H1 (cell line): Measurements from ENCODE around the gene CTBP2. TPM values are rescaled to one million over a fixed set of nuclear protein-coding genes. Genes with fewer than 3 reads are reported as not detected.

Experiments used
- CREB1 ChIP-seq: IDR thresholded peaks from 2 replicates; pipeline ENCODE4 v1.6.1; 2012; ENCODE audit warnings: inconsistent platforms
- polyA plus RNA-seq, 7 experiments: library from polyadenylated mRNA; depleted of rRNA in 3 of 7; stranded (reverse) in 5 of 7; unstranded in 2 of 7; fragments of >200 nt in 5 of 7; fragments of 200-250 nt in 2 of 7; gene quantifications; 1 replicate in 5 of 7; 2 replicates in 1 of 7; 4 replicates in 1 of 7; pipeline versions ENCODE4 v1.2.1 to v1.2.3, GENCODE V29; 2011 to 2013; ENCODE audit warnings: missing spikeins in 2 of 7, mixed read lengths in 2 of 7
- total RNA-seq: library from RNA; stranded (reverse); fragmentation: NEBNext Ultra II Directional; extraction: Animal tissue kit (Norgen Biotek cat#: 25700); gene quantifications from 2 replicates; pipeline ENCODE4 v1.2.1, GENCODE V29; 2021
- TF ChIP-seq, protein P1 (sequence below): fragments of 300-600 bp; sonication (generic); IDR thresholded peaks from 2 replicates; pipeline ENCODE4 v1.7.1; 2012; ENCODE audit warnings: low read length, moderate library complexity, mild to moderate bottlenecking, inconsistent platforms; ENCODE audit not compliant: insufficient replicate concordance

The CTBP2 gene
- total and polyA plus RNA-seq, 2 of the 8 experiments (the other 6 are each of a cell fraction or from before 2014, with no cell fraction given): 208 to 221 TPM

GRCh38 chr10:125169279-125169678, 8.9 kb upstream of the CTBP2 start (continued):
- TF ChIP-seq, protein P1, sequence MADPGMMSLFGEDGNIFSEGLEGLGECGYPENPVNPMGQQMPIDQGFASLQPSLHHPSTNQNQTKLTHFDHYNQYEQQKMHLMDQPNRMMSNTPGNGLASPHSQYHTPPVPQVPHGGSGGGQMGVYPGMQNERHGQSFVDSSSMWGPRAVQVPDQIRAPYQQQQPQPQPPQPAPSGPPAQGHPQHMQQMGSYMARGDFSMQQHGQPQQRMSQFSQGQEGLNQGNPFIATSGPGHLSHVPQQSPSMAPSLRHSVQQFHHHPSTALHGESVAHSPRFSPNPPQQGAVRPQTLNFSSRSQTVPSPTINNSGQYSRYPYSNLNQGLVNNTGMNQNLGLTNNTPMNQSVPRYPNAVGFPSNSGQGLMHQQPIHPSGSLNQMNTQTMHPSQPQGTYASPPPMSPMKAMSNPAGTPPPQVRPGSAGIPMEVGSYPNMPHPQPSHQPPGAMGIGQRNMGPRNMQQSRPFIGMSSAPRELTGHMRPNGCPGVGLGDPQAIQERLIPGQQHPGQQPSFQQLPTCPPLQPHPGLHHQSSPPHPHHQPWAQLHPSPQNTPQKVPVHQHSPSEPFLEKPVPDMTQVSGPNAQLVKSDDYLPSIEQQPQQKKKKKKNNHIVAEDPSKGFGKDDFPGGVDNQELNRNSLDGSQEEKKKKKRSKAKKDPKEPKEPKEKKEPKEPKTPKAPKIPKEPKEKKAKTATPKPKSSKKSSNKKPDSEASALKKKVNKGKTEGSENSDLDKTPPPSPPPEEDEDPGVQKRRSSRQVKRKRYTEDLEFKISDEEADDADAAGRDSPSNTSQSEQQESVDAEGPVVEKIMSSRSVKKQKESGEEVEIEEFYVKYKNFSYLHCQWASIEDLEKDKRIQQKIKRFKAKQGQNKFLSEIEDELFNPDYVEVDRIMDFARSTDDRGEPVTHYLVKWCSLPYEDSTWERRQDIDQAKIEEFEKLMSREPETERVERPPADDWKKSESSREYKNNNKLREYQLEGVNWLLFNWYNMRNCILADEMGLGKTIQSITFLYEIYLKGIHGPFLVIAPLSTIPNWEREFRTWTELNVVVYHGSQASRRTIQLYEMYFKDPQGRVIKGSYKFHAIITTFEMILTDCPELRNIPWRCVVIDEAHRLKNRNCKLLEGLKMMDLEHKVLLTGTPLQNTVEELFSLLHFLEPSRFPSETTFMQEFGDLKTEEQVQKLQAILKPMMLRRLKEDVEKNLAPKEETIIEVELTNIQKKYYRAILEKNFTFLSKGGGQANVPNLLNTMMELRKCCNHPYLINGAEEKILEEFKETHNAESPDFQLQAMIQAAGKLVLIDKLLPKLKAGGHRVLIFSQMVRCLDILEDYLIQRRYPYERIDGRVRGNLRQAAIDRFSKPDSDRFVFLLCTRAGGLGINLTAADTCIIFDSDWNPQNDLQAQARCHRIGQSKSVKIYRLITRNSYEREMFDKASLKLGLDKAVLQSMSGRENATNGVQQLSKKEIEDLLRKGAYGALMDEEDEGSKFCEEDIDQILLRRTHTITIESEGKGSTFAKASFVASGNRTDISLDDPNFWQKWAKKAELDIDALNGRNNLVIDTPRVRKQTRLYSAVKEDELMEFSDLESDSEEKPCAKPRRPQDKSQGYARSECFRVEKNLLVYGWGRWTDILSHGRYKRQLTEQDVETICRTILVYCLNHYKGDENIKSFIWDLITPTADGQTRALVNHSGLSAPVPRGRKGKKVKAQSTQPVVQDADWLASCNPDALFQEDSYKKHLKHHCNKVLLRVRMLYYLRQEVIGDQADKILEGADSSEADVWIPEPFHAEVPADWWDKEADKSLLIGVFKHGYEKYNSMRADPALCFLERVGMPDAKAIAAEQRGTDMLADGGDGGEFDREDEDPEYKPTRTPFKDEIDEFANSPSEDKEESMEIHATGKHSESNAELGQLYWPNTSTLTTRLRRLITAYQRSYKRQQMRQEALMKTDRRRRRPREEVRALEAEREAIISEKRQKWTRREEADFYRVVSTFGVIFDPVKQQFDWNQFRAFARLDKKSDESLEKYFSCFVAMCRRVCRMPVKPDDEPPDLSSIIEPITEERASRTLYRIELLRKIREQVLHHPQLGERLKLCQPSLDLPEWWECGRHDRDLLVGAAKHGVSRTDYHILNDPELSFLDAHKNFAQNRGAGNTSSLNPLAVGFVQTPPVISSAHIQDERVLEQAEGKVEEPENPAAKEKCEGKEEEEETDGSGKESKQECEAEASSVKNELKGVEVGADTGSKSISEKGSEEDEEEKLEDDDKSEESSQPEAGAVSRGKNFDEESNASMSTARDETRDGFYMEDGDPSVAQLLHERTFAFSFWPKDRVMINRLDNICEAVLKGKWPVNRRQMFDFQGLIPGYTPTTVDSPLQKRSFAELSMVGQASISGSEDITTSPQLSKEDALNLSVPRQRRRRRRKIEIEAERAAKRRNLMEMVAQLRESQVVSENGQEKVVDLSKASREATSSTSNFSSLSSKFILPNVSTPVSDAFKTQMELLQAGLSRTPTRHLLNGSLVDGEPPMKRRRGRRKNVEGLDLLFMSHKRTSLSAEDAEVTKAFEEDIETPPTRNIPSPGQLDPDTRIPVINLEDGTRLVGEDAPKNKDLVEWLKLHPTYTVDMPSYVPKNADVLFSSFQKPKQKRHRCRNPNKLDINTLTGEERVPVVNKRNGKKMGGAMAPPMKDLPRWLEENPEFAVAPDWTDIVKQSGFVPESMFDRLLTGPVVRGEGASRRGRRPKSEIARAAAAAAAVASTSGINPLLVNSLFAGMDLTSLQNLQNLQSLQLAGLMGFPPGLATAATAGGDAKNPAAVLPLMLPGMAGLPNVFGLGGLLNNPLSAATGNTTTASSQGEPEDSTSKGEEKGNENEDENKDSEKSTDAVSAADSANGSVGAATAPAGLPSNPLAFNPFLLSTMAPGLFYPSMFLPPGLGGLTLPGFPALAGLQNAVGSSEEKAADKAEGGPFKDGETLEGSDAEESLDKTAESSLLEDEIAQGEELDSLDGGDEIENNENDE: no peak
- no peak for TF ChIP-seq CREB1
